GM23338 (cell line): ENCODE measurements around the gene NCAPH2. TPM values are rescaled to one million over a fixed set of nuclear protein-coding genes. Genes with fewer than 3 reads are reported as not detected.
A peak's percentile ranks its signal among the peaks of the same experiment; 100 is the strongest.

Experiments
- ATAC-seq: fragments of 200-7000 bp; cut with Tn5 transposase; 3 replicates; pipeline ENCODE4 v1.9.1; 2020
- DNase-seq: peaks from one replicate; pipeline ENCODE4 v3.0.0-alpha.2; 2015; ENCODE audit warnings: low spot score
- H2AFZ ChIP-seq: fragments of 200-600 bp; sonication (generic); 2 replicates; pipeline ENCODE4 v1.8.0; 2016; ENCODE audit warnings: antibody characterized with exemption, mild to moderate bottlenecking, moderate library complexity
- H3F3A ChIP-seq: fragments of 200-600 bp; sonication (generic); replicated peaks from 2 replicates; pipeline ENCODE4 v1.8.0; 2017; ENCODE audit warnings: antibody characterized with exemption, mixed run types, low read depth
- H3K27ac ChIP-seq: fragments of 200-600 bp; sonication (generic); 2 replicates; pipeline ENCODE4 v1.6.1; 2016; ENCODE audit warnings: low read depth
- H3K27me3 ChIP-seq: fragments of 200-600 bp; sonication (generic); 2 replicates; pipeline ENCODE4 v1.8.0; 2016; ENCODE audit warnings: mild to moderate bottlenecking, mixed run types, moderate library complexity; ENCODE audit not compliant: insufficient read depth
- H3K36me3 ChIP-seq: fragments of 200-600 bp; sonication (generic); 2 replicates; pipeline ENCODE4 v1.8.0; 2016; ENCODE audit warnings: mild to moderate bottlenecking; ENCODE audit not compliant: insufficient read depth
- H3K4me1 ChIP-seq: fragments of 200-600 bp; sonication (generic); 2 replicates; pipeline ENCODE4 v1.8.0; 2016; ENCODE audit warnings: mild to moderate bottlenecking, moderate library complexity; ENCODE audit not compliant: insufficient read depth
- H3K4me2 ChIP-seq: fragments of 200-600 bp; sonication (generic); 2 replicates; pipeline ENCODE4 v1.7.1; 2017; ENCODE audit warnings: mixed run types
- H3K4me3 ChIP-seq: fragments of 200-600 bp; sonication (generic); 2 replicates; pipeline ENCODE4 v1.6.1; 2016; ENCODE audit warnings: mixed run types
- H3K79me2 ChIP-seq: fragments of 200-600 bp; sonication (generic); replicated peaks from 2 replicates; pipeline ENCODE4 v1.8.0; 2017; ENCODE audit warnings: mild to moderate bottlenecking; ENCODE audit not compliant: insufficient read depth
- H3K9me2 ChIP-seq: fragments of 200-600 bp; sonication (generic); 2 replicates; pipeline ENCODE4 v1.8.0; 2017; ENCODE audit not compliant: insufficient read depth
- H4K20me1 ChIP-seq: fragments of 200-600 bp; sonication (generic); replicated peaks from 2 replicates; pipeline ENCODE4 v1.8.0; 2017; ENCODE audit warnings: mild to moderate bottlenecking; ENCODE audit not compliant: insufficient read depth
- H3K27ac Mint-ChIP-seq: 2 replicates; pipeline ENCODE4 v1.8.0; 2020; ENCODE audit warnings: inconsistent platforms, mild to moderate bottlenecking, moderate library complexity, mixed read lengths
- H3K27me3 Mint-ChIP-seq: 3 replicates; pipeline ENCODE4 v1.8.0; 2022; ENCODE audit warnings: low read depth, mild to moderate bottlenecking, moderate library complexity, mixed read lengths, inconsistent platforms; ENCODE audit not compliant: insufficient read depth, poor library complexity
- H3K36me3 Mint-ChIP-seq: 3 replicates; pipeline ENCODE4 v1.8.0; 2021; ENCODE audit warnings: low read depth, mild to moderate bottlenecking, inconsistent platforms, moderate library complexity, mixed read lengths
- H3K4me1 Mint-ChIP-seq: 3 replicates; pipeline ENCODE4 v1.8.0; 2020; ENCODE audit warnings: mild to moderate bottlenecking, inconsistent platforms, mixed read lengths
- H3K4me3 Mint-ChIP-seq: 3 replicates; pipeline ENCODE4 v1.8.0; 2021; ENCODE audit warnings: moderate library complexity, mild to moderate bottlenecking, inconsistent platforms, mixed read lengths
- H3K9me3 Mint-ChIP-seq: 3 replicates; pipeline ENCODE4 v1.8.0; 2020; ENCODE audit warnings: moderate library complexity, mild to moderate bottlenecking, inconsistent platforms, mixed read lengths
- CREB1 ChIP-seq: fragments of 250-450 bp; sonication (Bioruptor Pico); IDR thresholded peaks from 2 replicates; pipeline ENCODE4 v1.5.0; 2020; ENCODE audit warnings: low read depth, mild to moderate bottlenecking, moderate library complexity
- CTCF ChIP-seq, 2 experiments: fragments of 200-600 bp in 1 of 2; sonication (generic) in 1 of 2; conservative IDR thresholded peaks; 2 replicates each; pipeline versions ENCODE4 v1.5.1 to v1.6.1; 2016 to 2017; ENCODE audit warnings: antibody characterized with exemption in 2 of 2, low read depth in 2 of 2, mild to moderate bottlenecking in 2 of 2, moderate library complexity in 1 of 2
- ETS1 ChIP-seq: IDR thresholded peaks from 2 replicates; pipeline ENCODE4 v1.6.1; 2016; ENCODE audit warnings: antibody characterized with exemption
- EZH2 ChIP-seq: fragments of 200-600 bp; sonication (generic); IDR thresholded peaks from one replicate; pipeline ENCODE4 v1.8.0; 2017; ENCODE audit warnings: antibody characterized with exemption, mild to moderate bottlenecking, low read depth; ENCODE audit not compliant: unreplicated experiment
- JUNB ChIP-seq: IDR thresholded peaks from one replicate; pipeline ENCODE4 v1.6.1; 2016; ENCODE audit warnings: antibody characterized with exemption; ENCODE audit not compliant: unreplicated experiment
- NANOG ChIP-seq: IDR thresholded peaks from 2 replicates; pipeline ENCODE4 v1.6.1; 2016; ENCODE audit warnings: antibody characterized with exemption, borderline replicate concordance
- POLR2AphosphoS5 ChIP-seq: IDR thresholded peaks from 2 replicates; pipeline ENCODE4 v1.6.1; 2016; ENCODE audit warnings: antibody characterized with exemption, low read depth
- REST ChIP-seq: IDR thresholded peaks from one replicate; pipeline ENCODE4 v1.6.1; 2018; ENCODE audit warnings: antibody characterized with exemption; ENCODE audit not compliant: unreplicated experiment
- STAT1 ChIP-seq: IDR thresholded peaks from one replicate; pipeline ENCODE4 v1.6.1; 2016; ENCODE audit warnings: antibody characterized with exemption; ENCODE audit not compliant: unreplicated experiment
- ZNF114 ChIP-seq: fragments of 250-450 bp; sonication (Bioruptor Pico); IDR thresholded peaks from 2 replicates; pipeline ENCODE4 v1.5.0; 2020; ENCODE audit warnings: mild to moderate bottlenecking, moderate library complexity
- ZNF331 ChIP-seq: fragments of 250-450 bp; sonication (Bioruptor Pico); IDR thresholded peaks from 2 replicates; pipeline ENCODE4 v1.5.0; 2020; ENCODE audit warnings: low read depth, mild to moderate bottlenecking, moderate library complexity
- polyA plus RNA-seq: library from polyadenylated mRNA; unstranded; fragments of >200 nt; fragmentation: Nextera tagmentation; extraction: Ambion mirVana; gene quantifications from 2 replicates; pipeline ENCODE4 v1.2.1, GENCODE V29; 2016
- total RNA-seq: library from RNA; depleted of rRNA; stranded (reverse); fragments of >200 nt; shearing (Covaris generic); gene quantifications from 2 replicates; pipeline ENCODE4 v1.2.3, GENCODE V29; 2014

Gene NCAPH2
- total and polyA plus RNA-seq, 2 experiments from 2014 or later = 52.2 to 76.1 TPM

- no peak overlapping the region for H3K27ac ChIP-seq
- H3K4me1 ChIP-seq = no peaks in the 10 kb centered on the region
- no peaks in the 10 kb centered on the region for H3K36me3 Mint-ChIP-seq
- 0 out of 2 replicates have a peak, but pooled peaks cover 3% of the 10 kb centered on the region for H3F3A ChIP-seq
- H3K4me3 ChIP-seq = no peak overlapping the region
- TF ChIP-seq CREB1 (CRISPR knock-in tag) (no peak), STAT1 (no peak), ZNF331 (CRISPR knock-in tag) (no peak), JUNB (no peak), ZNF114 (CRISPR knock-in tag) (no peak), CTCF (conservative IDR thresholded peaks at IDR 0.05; ENCODE audit: low read depth in 2 of 2) (no peak)
- H3K27me3 Mint-ChIP-seq = peaks cover 30% of the 10 kb centered on the region
- H3K27me3 ChIP-seq = peaks cover 20% of the 10 kb centered on the region
- H3K9me2 ChIP-seq = no peaks in the 10 kb centered on the region
- DNase-seq = peak; percentile 30
- no peak overlapping the region for H2AFZ ChIP-seq
- H4K20me1 ChIP-seq = no peaks in the 10 kb centered on the region
- H3K4me3 Mint-ChIP-seq = peak overlapping the region; percentile 46
- H3K4me1 Mint-ChIP-seq = peaks cover 6% of the 10 kb centered on the region; the same call in 2 of the 3 replicates
- no peak overlapping the region for H3K4me2 ChIP-seq
- H3K9me3 Mint-ChIP-seq = no peaks in the 10 kb centered on the region
- H3K27ac Mint-ChIP-seq = no peak overlapping the region
- H3K36me3 ChIP-seq = no peaks in the 10 kb centered on the region
- no peak for ATAC-seq
- no peaks in the 10 kb centered on the region for H3K79me2 ChIP-seq
Measured at GRCh38 chr22:50561401-50562358, 53.7 kb downstream of the NCAPH2 start.

GRCh38 chr22:50562523-50563412, 54.7 kb downstream of the NCAPH2 start, which contains the start of gene SYCE3:
Gene SYCE3 (minus strand): TSS chr22:50562919. CDS start chr22:50556405, 6,514 bp downstream.
- Histone ChIP-seq H3K36me3 (no peaks in the 10 kb centered on the region), H3K4me2 (peak within 1 kb of the TSS; percentile 99), H3K4me1 (no peaks in the 10 kb centered on the region), H3K79me2 (no peaks in the 10 kb centered on the region), H3K9me2 (no peaks in the 10 kb centered on the region), H4K20me1 (no peaks in the 10 kb centered on the region), H3F3A (0 out of 2 replicates have a peak, but pooled peaks cover 3% of the 10 kb centered on the region), H3K27me3 (peaks cover 20% of the 10 kb centered on the region), H2AFZ (peak within 1 kb of the TSS; percentile 97), H3K27ac (no peak within 1 kb of the TSS), H3K4me3 (peak within 1 kb of the TSS; percentile 87)
- peak; percentile 96 for ATAC-seq
- peak; percentile 98 for DNase-seq
- Mint-ChIP-seq H3K27me3 (peaks cover 32% of the 10 kb centered on the region), H3K36me3 (peaks cover 2% of the 10 kb centered on the region; the same call in 1 of the 3 replicates), H3K27ac (no peak within 1 kb of the TSS), H3K4me1 (peaks cover 6% of the 10 kb centered on the region; the same call in 2 of the 3 replicates), H3K9me3 (no peaks in the 10 kb centered on the region), H3K4me3 (peak within 1 kb of the TSS; percentile 90)
- TF ChIP-seq POLR2AphosphoS5 (peak; percentile 69), JUNB (no peak), REST (no peak), ETS1 (no peak), EZH2 (no peak), NANOG (no peak), ZNF114 (CRISPR knock-in tag) (no peak), ZNF331 (CRISPR knock-in tag) (no peak), CREB1 (CRISPR knock-in tag) (peak; percentile 70), STAT1 (no peak), CTCF (conservative IDR thresholded peaks at IDR 0.05; ENCODE audit: low read depth in 2 of 2) (peak; percentile 67 to 81)
